HCT116 (cell line): ENCODE results near the gene EVC2. TPM values are rescaled to one million over a fixed set of nuclear protein-coding genes. Genes with fewer than 3 reads are reported as not detected.

Experiments used
- ATAC-seq: fragments of 200-7000 bp; cut with Tn5 transposase; 2 replicates; pipeline ENCODE4 v1.9.1; 2020; ENCODE audit warnings: mild to moderate bottlenecking, moderate library complexity
- BruUV-seq: library from RNA; stranded (reverse); fragments of 400-500 nt; replicated peaks from 2 replicates; lab custom pipeline; 2021; lab: Mats Ljungman, UMichigan
- CTCF ChIA-PET: fragments of 300-600 bp; sonication (Branson Sonifier 250); formaldehyde crosslinking; loops from one replicate; lab custom pipeline; 2021; ENCODE audit warnings: antibody characterized with exemption; lab: Charles Lee
- POLR2A ChIA-PET: fragments of 300-600, 350-600 bp; sonication (Branson Sonifier 250); formaldehyde crosslinking; loops from one replicate; lab custom pipeline; 2021; ENCODE audit warnings: antibody characterized with exemption; lab: Charles Lee
- RAD21 ChIA-PET, 2 experiments: fragments of 300-600 bp; sonication (Branson Sonifier 250); formaldehyde crosslinking; loops; one replicate each; lab custom pipeline; 2023; ENCODE audit warnings: low total read pairs in 2 of 2; ENCODE audit not compliant: uncharacterized antibody in 2 of 2, unreplicated experiment in 2 of 2, low non-redundant PET in 1 of 2; lab: Charles Lee
- DNase-seq: peaks from one replicate; pipeline ENCODE4 v3.0.0-alpha.2; 2010; ENCODE audit warnings: low read depth, low spot score
- H2AFZ ChIP-seq: fragments of 200-600 bp; shearing (Covaris generic), sonication (generic); 2 replicates; pipeline ENCODE4 v1.6.1; 2017; ENCODE audit warnings: low read depth, mixed run types, mixed read lengths, antibody characterized with exemption, low read length; ENCODE audit not compliant: poor library complexity, severe bottlenecking
- H3K27ac ChIP-seq: 2 replicates; pipeline ENCODE4 v1.5.1; 2012; ENCODE audit warnings: low read depth, low read length
- H3K27me3 ChIP-seq: fragments of 200-600 bp; sonication (generic); 2 replicates; pipeline ENCODE4 v1.6.1; 2016; ENCODE audit warnings: mixed run types, low read length, mixed read lengths; ENCODE audit not compliant: insufficient read depth
- H3K36me3 ChIP-seq, 2 experiments: fragments of 200-500 bp in 1 of 2; fragments of 200-600 bp in 1 of 2; sonication (Bioruptor generic) in 1 of 2; sonication (generic) in 1 of 2; 2 replicates each; pipeline versions ENCODE4 v1.5.1 to v1.6.1; 2014 to 2016; ENCODE audit warnings: low read length in 2 of 2, inconsistent platforms in 1 of 2, mixed read lengths in 1 of 2, mixed run types in 1 of 2; ENCODE audit not compliant: insufficient read depth in 2 of 2, control insufficient read depth in 1 of 2
- H3K4me1 ChIP-seq, 2 experiments: fragments of 200-600 bp in 1 of 2; sonication (generic) in 1 of 2; 2 replicates each; pipeline versions ENCODE4 v1.5.1 to v1.6.1; 2012 to 2017; ENCODE audit warnings: low read length in 2 of 2, inconsistent platforms in 1 of 2, mild to moderate bottlenecking in 1 of 2, mixed read lengths in 1 of 2, mixed run types in 1 of 2, moderate library complexity in 1 of 2; ENCODE audit not compliant: insufficient read depth in 2 of 2, control insufficient read depth in 1 of 2
- H3K4me2 ChIP-seq: fragments of 200-600 bp; sonication (generic); 2 replicates; pipeline ENCODE4 v1.6.1; 2017; ENCODE audit warnings: mixed run types, low read length, mixed read lengths
- H3K4me3 ChIP-seq, 2 experiments: fragments of 200-600 bp in 1 of 2; sonication (generic) in 1 of 2; replicated peaks in 1 of 2; 2 replicates each; pipeline ENCODE4 v1.5.1; 2011 to 2016; ENCODE audit warnings: low read length in 2 of 2, control low read depth in 1 of 2, low read depth in 1 of 2, mild to moderate bottlenecking in 1 of 2, mixed read lengths in 1 of 2, mixed run types in 1 of 2
- H3K79me2 ChIP-seq: fragments of 200-600 bp; sonication (generic); 2 replicates; pipeline ENCODE4 v1.6.1; 2017; ENCODE audit warnings: mild to moderate bottlenecking, mixed run types, low read length, moderate library complexity, mixed read lengths; ENCODE audit not compliant: insufficient read depth
- H3K9ac ChIP-seq: fragments of 200-600 bp; sonication (generic); 2 replicates; pipeline ENCODE4 v1.6.1; 2016; ENCODE audit warnings: low read length, mixed read lengths
- H3K9me2 ChIP-seq: fragments of 200-600 bp; sonication (generic), shearing (Covaris generic); 2 replicates; pipeline ENCODE4 v1.6.1; 2017; ENCODE audit warnings: mixed run types, mild to moderate bottlenecking, moderate library complexity; ENCODE audit not compliant: insufficient read depth
- H3K9me3 ChIP-seq, 2 experiments: fragments of 200-500 bp in 1 of 2; fragments of 200-600 bp in 1 of 2; sonication (Bioruptor generic) in 1 of 2; sonication (generic) in 1 of 2; 2 replicates each; pipeline ENCODE4 v1.6.1; 2014 to 2017; ENCODE audit warnings: low read length in 2 of 2, mixed read lengths in 2 of 2, inconsistent platforms in 1 of 2, low read depth in 1 of 2, mild to moderate bottlenecking in 1 of 2, mixed run types in 1 of 2, moderate library complexity in 1 of 2; ENCODE audit not compliant: control insufficient read depth in 1 of 2, insufficient read depth in 1 of 2
- H4K20me1 ChIP-seq: fragments of 200-600 bp; sonication (generic), shearing (Covaris generic); 2 replicates; pipeline ENCODE4 v1.6.1; 2017; ENCODE audit warnings: mixed run types, mild to moderate bottlenecking, moderate library complexity; ENCODE audit not compliant: insufficient read depth
- EZH2phosphoT487 ChIP-seq: fragments of 200-600 bp; IDR thresholded peaks from 2 replicates; pipeline ENCODE4 v1.6.1; 2018; ENCODE audit warnings: antibody characterized with exemption, borderline replicate concordance
- FOSL1 ChIP-seq: IDR thresholded peaks from 2 replicates; pipeline ENCODE4 v1.6.1; 2012; ENCODE audit warnings: low read depth
- JUND ChIP-seq: IDR thresholded peaks from 2 replicates; pipeline ENCODE4 v1.6.1; 2012
- POLR2A ChIP-seq: IDR thresholded peaks from 2 replicates; pipeline ENCODE4 v1.7.0; 2011; ENCODE audit warnings: borderline replicate concordance; ENCODE audit not compliant: insufficient read depth, insufficient read length; ENCODE audit errors: extremely low read depth
- REST ChIP-seq: IDR thresholded peaks from 2 replicates; pipeline ENCODE4 v1.6.1; 2012; ENCODE audit warnings: low read depth
- SP1 ChIP-seq: IDR thresholded peaks from 2 replicates; pipeline ENCODE4 v1.6.1; 2012; ENCODE audit warnings: low read depth
- YY1 ChIP-seq: IDR thresholded peaks from 2 replicates; pipeline ENCODE4 v1.6.1; 2011; ENCODE audit warnings: low read length, low read depth, moderate library complexity, mild to moderate bottlenecking; ENCODE audit not compliant: insufficient replicate concordance; ENCODE audit errors: extremely low read depth
- ZFX ChIP-seq: fragments of 450-650 bp; IDR thresholded peaks from 2 replicates; pipeline ENCODE4 v1.6.1; 2017
- intact Hi-C: fragments of 100-400 bp; cut with micrococcal nuclease; formaldehyde crosslinking; loops from 2 replicates; pipeline ENCODE4 v1.10.0; 2022
- total RNA-seq: library from RNA; stranded (reverse); gene quantifications from one replicate; pipeline ENCODE4 v1.2.1, GENCODE V29; 2021; ENCODE audit not compliant: unreplicated experiment

The EVC2 gene
- total RNA-seq, 1 experiment from 2014 or later, result not detected

- TF ChIP-seq REST (no peak), YY1 (no peak)
These were observed 38.7 kb upstream of the EVC2 start (continued) for GRCh38 chr4:5746829-5747737.

GRCh38 chr4:5746250-5746649 is 37.9 kb upstream of the EVC2 start:
- H3K4me1 ChIP-seq, result peaks cover 0 to 23% of the 10 kb centered on the region in 2 experiments; a peak in 1 of 4 replicates
- 0 out of 2 replicates have a peak, but pooled peaks cover 2% of the 10 kb centered on the region for H3K27me3 ChIP-seq
- no peaks in the 10 kb centered on the region for H3K79me2 ChIP-seq
- intact Hi-C loops, result no loop called here
- CTCF ChIA-PET, result no interaction called here
- no peak overlapping the region for H3K9ac ChIP-seq
- ATAC-seq, result no peak
- DNase-seq, result no peak
- H3K4me3 ChIP-seq, result no peak overlapping the region
- POLR2A ChIA-PET, result no interaction called here
- H3K9me3 ChIP-seq, result no peaks in the 10 kb centered on the region
- no peaks in the 10 kb centered on the region for H4K20me1 ChIP-seq
- RAD21 ChIA-PET, result no interaction called here
- no TSS peak for BruUV-seq
- H3K4me2 ChIP-seq, result no peak overlapping the region
- H3K9me2 ChIP-seq, result no peaks in the 10 kb centered on the region
- H3K27ac ChIP-seq, result no peak overlapping the region
- H3K36me3 ChIP-seq, result no peaks in the 10 kb centered on the region
- H2AFZ ChIP-seq, result no peak overlapping the region
- TF ChIP-seq ZFX (no peak), POLR2A (no peak), FOSL1 (no peak), JUND (no peak), SP1 (no peak), EZH2phosphoT487 (no peak)
